Motor neuron (in vitro differentiated cells): ENCODE data around the gene NLGN1. TPM values are rescaled to one million over a fixed set of nuclear protein-coding genes. Genes with fewer than 3 reads are reported as not detected.

Experiments
- ATAC-seq, 8 experiments: fragments of 200-7000 bp; cut with Tn5 transposase; replicated peaks in 6 of 8; 2 replicates each; pipeline ENCODE4 v1.8.0; 2021; ENCODE audit warnings: mild to moderate bottlenecking in 8 of 8, moderate library complexity in 8 of 8
- H3K27ac ChIP-seq, 2 donors: fragments of 250-450 bp; sonication (Bioruptor Pico); 2 replicates each; pipeline ENCODE4 v1.9.0; 2021; ENCODE audit warnings: antibody characterized with exemption in 2 of 2, mild to moderate bottlenecking in 2 of 2, moderate library complexity in 1 of 2
- H3K4me1 ChIP-seq, 2 donors: fragments of 250-450 bp; sonication (Bioruptor Pico); replicated peaks in 1 of 2; 2 replicates each; pipeline ENCODE4 v1.6.1; 2021; ENCODE audit warnings: antibody characterized with exemption in 2 of 2, mild to moderate bottlenecking in 2 of 2, moderate library complexity in 1 of 2
- H3K4me3 ChIP-seq, 5 donors: fragments of 250-450 bp; sonication (Bioruptor Pico); 2 replicates each; pipeline ENCODE4 v1.9.0; 2021; ENCODE audit warnings: antibody characterized with exemption in 5 of 5, mild to moderate bottlenecking in 5 of 5, moderate library complexity in 4 of 5
- WGBS, 10 experiments: fragments of 450-650 bp; shearing (Covaris generic); methylation state at CpG; one replicate each; pipeline ENCODE4 v1.0.0; 2022; 5-methylcytosine and 5-hydroxymethylcytosine counted together
- in situ Hi-C, 9 experiments: fragments of 400-800 bp; cut with MboI; loops; one replicate each; pipeline ENCODE4 v1.15.0; 2021; ENCODE audit warnings: low sequenced_read_pairs in 9 of 9, low pct_unique_long_range_greater_than_20kb in 2 of 9; ENCODE audit not compliant: unreplicated experiment in 9 of 9
- total RNA-seq, 8 experiments: library from RNA; unstranded; fragments of 300-600 nt; gene quantifications; 2 replicates each; pipeline versions ENCODE4 v1.2.3 to v1.2.4, GENCODE V29; 2022

NLGN1 gene
- total RNA-seq, 8 experiments from 2014 or later: 16.6 to 63.4 (median 34.8) TPM

DNA sequence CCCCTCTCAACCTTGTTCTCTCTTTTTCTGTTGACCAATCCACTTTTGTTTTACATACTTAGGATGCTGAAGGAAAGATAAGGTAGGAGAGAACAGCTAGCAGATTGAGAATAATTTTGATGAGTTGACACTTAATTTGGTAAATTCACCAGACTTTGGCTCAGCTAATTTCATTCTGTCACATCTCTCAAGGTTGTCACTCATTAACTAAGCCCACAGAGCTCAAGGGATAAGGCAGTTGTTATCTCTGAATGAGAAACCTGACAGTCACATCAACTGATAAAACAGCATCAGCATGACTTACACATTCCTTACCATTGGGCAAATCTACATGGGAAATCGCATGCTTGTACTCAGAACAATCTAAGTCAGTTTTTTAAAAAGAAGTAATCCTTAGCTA, 591.4 kb downstream of the NLGN1 start:
- 60 to 100% (median 78%) methylated on average over 1 of the region's 1 CpG; no CpG with 5 or more reads in 2 of the 10 experiments for WGBS, 10 experiments
- H3K4me3 ChIP-seq: no peak overlapping the region
- H3K27ac ChIP-seq: no peak overlapping the region
- ATAC-seq: no peak
- no peaks in the 10 kb centered on the region for H3K4me1 ChIP-seq
- in situ Hi-C loops: no loop called here

- no peak overlapping the region for H3K27ac ChIP-seq
- no peak overlapping the region for H3K4me3 ChIP-seq
- no peak for ATAC-seq
- in situ Hi-C loops: no loop called here
- H3K4me1 ChIP-seq: no peaks in the 10 kb centered on the region
These were observed 594.9 kb downstream of the NLGN1 start for GRCh38 chr3:173992416-173992815.

DNA sequence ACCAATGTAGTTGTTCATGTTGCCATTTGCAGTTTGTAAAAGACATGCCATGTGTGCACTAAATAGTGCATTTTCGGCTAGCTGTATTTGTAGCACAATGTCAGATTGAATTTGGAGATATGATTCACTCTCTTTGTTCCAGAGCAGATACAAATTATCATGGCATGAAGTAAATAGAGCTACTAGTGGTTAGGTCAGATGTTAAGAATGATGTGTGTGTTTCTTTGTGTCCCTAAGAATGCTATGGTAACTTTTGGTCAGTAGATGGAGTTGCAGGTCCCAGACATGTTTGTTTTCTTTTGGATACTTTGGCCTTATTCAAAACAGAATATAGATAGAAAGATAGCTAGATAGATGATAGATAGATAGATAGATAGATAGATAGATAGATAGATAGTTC, 595.8 kb downstream of the NLGN1 start:
- no peak overlapping the region for H3K27ac ChIP-seq
- peak in 6 of 8 experiments; percentile 22 to 94 (median 80) for ATAC-seq
- H3K4me3 ChIP-seq: no peak overlapping the region
- in situ Hi-C loops: no loop called here
- no peaks in the 10 kb centered on the region for H3K4me1 ChIP-seq
- 0 to 40% (median 8%) methylated on average over 1 of the region's 1 CpG; no CpG with 5 or more reads in 6 of the 10 experiments for WGBS, 10 experiments

DNA sequence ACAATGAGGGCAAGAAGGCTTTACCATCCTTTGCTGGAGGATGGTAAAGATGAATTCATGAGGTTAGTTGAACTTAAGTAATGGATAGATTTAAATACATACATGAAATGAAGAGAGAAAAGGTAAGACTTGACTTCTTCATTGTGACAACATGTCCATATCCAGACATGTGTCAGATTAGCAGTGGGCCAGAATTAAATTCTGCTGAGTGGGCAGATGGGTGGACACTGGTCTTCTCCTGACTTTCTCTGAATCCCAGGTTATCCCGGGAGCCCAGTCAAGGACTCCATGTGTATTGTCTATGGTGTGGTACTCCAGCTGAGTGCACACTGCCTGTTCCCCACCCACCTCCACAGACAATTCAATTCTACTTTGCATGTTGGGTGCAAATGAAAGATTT, 603.1 kb downstream of the NLGN1 start:
- Histone ChIP-seq H3K27ac (no peak overlapping the region), H3K4me1 (no peaks in the 10 kb centered on the region), H3K4me3 (no peak overlapping the region)
- WGBS, 10 experiments: 80 to 100% (median 100%) methylated on average over 1 of the region's 1 CpG; no CpG with 5 or more reads in 4 of the 10 experiments
- in situ Hi-C loops: no loop called here
- no peak for ATAC-seq

- 17 to 100% (median 50%) methylated on average over 1 of the region's 1 CpG; no CpG with 5 or more reads in 1 of the 10 experiments for WGBS, 10 experiments
- in situ Hi-C loops: no loop called here
- Histone ChIP-seq H3K4me3 (no peak overlapping the region), H3K27ac (no peak overlapping the region), H3K4me1 (no peaks in the 10 kb centered on the region)
- ATAC-seq: no peak
These were observed 605.0 kb downstream of the NLGN1 start for GRCh38 chr3:174002543-174002942.

DNA sequence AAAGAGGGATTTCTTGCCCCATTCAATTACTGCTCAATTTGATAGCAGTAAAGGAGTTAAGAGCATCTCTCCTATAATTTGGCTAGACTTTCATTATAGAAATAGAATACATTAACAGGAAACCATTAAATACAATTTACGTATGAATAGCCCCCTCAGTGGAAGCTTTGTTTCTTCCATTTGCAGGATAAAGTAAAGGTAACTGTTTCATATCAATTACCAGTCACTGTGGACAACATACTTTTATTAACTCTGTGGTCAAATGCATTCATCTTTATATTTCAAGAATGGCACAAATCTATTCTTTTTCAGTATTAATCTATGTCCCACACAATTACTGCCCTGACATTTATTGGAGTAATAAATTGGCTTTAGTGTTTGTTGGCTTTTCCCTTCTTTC, 613.4 kb downstream of the NLGN1 start:
- no peak for ATAC-seq
- H3K27ac ChIP-seq: no peak overlapping the region
- H3K4me3 ChIP-seq: no peak overlapping the region
- WGBS, 10 experiments: 56 to 100% (median 75%) methylated on average over 1 of the region's 1 CpG; no CpG with 5 or more reads in 3 of the 10 experiments
- H3K4me1 ChIP-seq: peaks cover 0 to 8% of the 10 kb centered on the region in 2 donors
- in situ Hi-C loops: no loop called here

GRCh38 chr3:174016186-174016585, 618.6 kb downstream of the NLGN1 start:
- peak in 4 of 8 experiments; percentile 15 to 84 (median 54) for ATAC-seq

GRCh38 chr3:174020156-174020555, 622.6 kb downstream of the NLGN1 start:
- WGBS, 10 experiments: 44 to 100% (median 95%) methylated on average over 1 to 2 of the region's 2 CpGs
- no peak for ATAC-seq
- no peak overlapping the region for H3K27ac ChIP-seq
- H3K4me3 ChIP-seq: no peak overlapping the region
- H3K4me1 ChIP-seq: peaks cover 0 to 17% of the 10 kb centered on the region in 2 donors
- in situ Hi-C loops: no loop called here

More at GRCh38 chr3:174016186-174016585, 618.6 kb downstream of the NLGN1 start:
- Histone ChIP-seq H3K4me1 (peaks cover 0 to 8% of the 10 kb centered on the region in 2 donors), H3K27ac (no peak overlapping the region), H3K4me3 (no peak overlapping the region)
- in situ Hi-C loops: no loop called here
- WGBS, 10 experiments: 11 to 100% (median 79%) methylated on average over 1 to 4 of the region's 4 CpGs; no CpG with 5 or more reads in 2 of the 10 experiments

DNA sequence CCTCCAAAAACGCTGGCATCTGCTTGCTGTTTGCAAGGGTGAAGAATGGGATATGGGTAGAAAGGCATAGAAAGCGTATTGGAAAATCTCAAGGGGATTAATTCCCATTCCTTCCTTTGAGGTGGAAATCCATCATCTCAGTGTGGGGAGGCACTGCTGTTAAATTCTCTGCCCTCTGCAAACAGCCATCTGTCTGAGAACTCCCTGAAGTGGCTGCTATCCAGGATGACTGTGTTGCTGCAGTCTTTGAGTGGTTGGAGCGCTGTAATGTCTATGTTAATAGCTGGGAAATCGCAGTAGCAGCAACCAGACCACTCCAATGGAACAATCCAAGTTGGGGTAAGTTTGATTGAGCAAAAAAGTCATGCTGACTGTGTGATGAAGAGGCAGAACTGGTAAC, 625.9 kb downstream of the NLGN1 start:
- Histone ChIP-seq H3K27ac (no peak overlapping the region), H3K4me3 (no peak overlapping the region), H3K4me1 (peaks cover 0 to 14% of the 10 kb centered on the region in 2 donors)
- ATAC-seq: peak in 7 of 8 experiments; percentile 48 to 86 (median 75)
- in situ Hi-C loops: no loop called here
- 46 to 87% (median 80%) methylated on average over 1 to 4 of the region's 4 CpGs; no CpG with 5 or more reads in 5 of the 10 experiments for WGBS, 10 experiments

GRCh38 chr3:174028673-174029072, 631.1 kb downstream of the NLGN1 start:
- in situ Hi-C loops: no loop called here
- no peak overlapping the region for H3K27ac ChIP-seq
- no peak for ATAC-seq
- 60 to 100% (median 92%) methylated on average over 1 to 2 of the region's 2 CpGs; no CpG with 5 or more reads in 6 of the 10 experiments for WGBS, 10 experiments
- no peak overlapping the region for H3K4me3 ChIP-seq
- H3K4me1 ChIP-seq: peaks cover 0 to 11% of the 10 kb centered on the region in 2 donors

DNA sequence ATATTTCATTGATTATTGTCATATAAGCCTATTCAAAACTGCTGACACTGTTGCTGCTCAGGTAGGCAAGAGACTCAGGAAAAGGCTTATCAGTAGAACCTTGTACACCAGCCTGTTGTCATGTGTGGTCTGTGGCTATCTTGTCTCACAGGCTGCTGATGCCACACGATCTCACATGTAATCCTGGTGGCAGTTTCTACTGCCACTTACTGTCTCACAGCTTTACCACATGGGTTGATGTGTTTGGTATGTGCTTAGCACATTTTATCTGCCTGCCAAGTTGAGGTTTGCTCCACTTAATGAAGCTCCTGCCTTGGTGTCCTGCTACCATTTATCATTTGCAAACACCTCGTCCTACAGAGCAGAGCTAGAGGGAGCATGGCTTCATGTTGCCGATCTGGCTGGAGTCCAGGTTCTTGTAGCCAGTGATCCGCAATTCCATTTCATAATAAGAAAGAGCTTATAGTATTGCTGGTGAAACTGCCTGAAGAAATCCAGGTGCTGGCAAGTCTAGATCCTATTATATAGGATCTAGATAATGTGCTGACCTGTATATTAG, 637.9 kb downstream of the NLGN1 start:
- Histone ChIP-seq H3K4me3 (no peak overlapping the region), H3K4me1 (no peaks in the 10 kb centered on the region), H3K27ac (no peak overlapping the region)
- in situ Hi-C loops: no loop called here
- WGBS, 10 experiments: 20 to 80% (median 74%) methylated on average over 1 to 4 of the region's 4 CpGs; no CpG with 5 or more reads in 4 of the 10 experiments
- ATAC-seq: no peak

GRCh38 chr3:174046311-174046710, 648.8 kb downstream of the NLGN1 start:
- ATAC-seq: no peak
- Histone ChIP-seq H3K27ac (no peak overlapping the region), H3K4me3 (no peak overlapping the region), H3K4me1 (peaks cover 0 to 5% of the 10 kb centered on the region in 2 donors)
- in situ Hi-C loops: no loop called here

- in situ Hi-C loops: no loop called here
- Histone ChIP-seq H3K27ac (no peak overlapping the region), H3K4me1 (peaks cover 0 to 8% of the 10 kb centered on the region in 2 donors), H3K4me3 (no peak overlapping the region)
- WGBS, 10 experiments: 48 to 90% (median 63%) methylated on average over 1 to 3 of the region's 3 CpGs
- peak in 6 of 8 experiments; percentile 19 to 62 (median 30) for ATAC-seq
These were observed 651.9 kb downstream of the NLGN1 start for GRCh38 chr3:174049472-174049871.

- H3K4me3 ChIP-seq: no peak overlapping the region
- peaks cover 0 to 8% of the 10 kb centered on the region in 2 donors for H3K4me1 ChIP-seq
- in situ Hi-C loops: no loop called here
- no peak for ATAC-seq
- 88 to 100% (median 93%) methylated on average over 1 to 5 of the region's 5 CpGs; no CpG with 5 or more reads in 1 of the 10 experiments for WGBS, 10 experiments
- no peak overlapping the region for H3K27ac ChIP-seq
These were observed 653.6 kb downstream of the NLGN1 start for GRCh38 chr3:174051191-174051590.
